Caco-2 (cell line): ENCODE measurements around the gene SEC31B. TPM values are rescaled to one million over a fixed set of nuclear protein-coding genes. Genes with fewer than 3 reads are reported as not detected.

ENCODE experiments used
- BruUV-seq: library from RNA; stranded (reverse); fragments of 400-500 nt; replicated peaks from 2 replicates; lab custom pipeline; 2021; lab: Mats Ljungman, UMichigan
- CTCF ChIA-PET: fragments of 300-600 bp; sonication (Branson Sonifier 250); formaldehyde crosslinking; loops from one replicate; lab custom pipeline; 2022; ENCODE audit warnings: antibody characterized with exemption; lab: Charles Lee
- POLR2A ChIA-PET: fragments of 300-600 bp; sonication (Branson Sonifier 250); formaldehyde crosslinking; loops from one replicate; lab custom pipeline; 2022; ENCODE audit warnings: antibody characterized with exemption; lab: Charles Lee
- DNase-seq, 2 experiments: peaks; one replicate each; pipeline versions ENCODE4 v3.0.0 to v3.0.0-alpha.2; 2020 to 2022
- H3K27me3 ChIP-seq: replicated peaks from 2 replicates; pipeline ENCODE4 v1.6.0; 2011; ENCODE audit warnings: low read length; ENCODE audit not compliant: control insufficient read depth, insufficient read depth
- H3K36me3 ChIP-seq: 2 replicates; pipeline ENCODE4 v1.5.1; 2011; ENCODE audit warnings: low read length; ENCODE audit not compliant: control insufficient read depth, insufficient read depth
- H3K4me1 ChIP-seq: fragments of 250-450 bp; sonication (Bioruptor Pico); 2 replicates; pipeline ENCODE4 v1.5.1; 2020; ENCODE audit warnings: mild to moderate bottlenecking
- H3K4me3 ChIP-seq: 2 replicates; pipeline ENCODE4 v1.5.1; 2011; ENCODE audit warnings: low read depth, mild to moderate bottlenecking, control low read depth, low read length
- H3K9me3 ChIP-seq: fragments of 250-450 bp; sonication (Bioruptor Pico); 2 replicates; pipeline ENCODE4 v1.5.1; 2020; ENCODE audit warnings: mild to moderate bottlenecking, moderate library complexity
- H3K27ac Mint-ChIP-seq: one replicate; pipeline ENCODE4 v1.8.0; 2022; ENCODE audit warnings: mixed read lengths; ENCODE audit not compliant: unreplicated experiment
- H3K27me3 Mint-ChIP-seq: one replicate; pipeline ENCODE4 v1.8.0; 2022; ENCODE audit warnings: mixed read lengths; ENCODE audit not compliant: insufficient read depth, unreplicated experiment
- H3K36me3 Mint-ChIP-seq: one replicate; pipeline ENCODE4 v1.8.0; 2022; ENCODE audit warnings: mild to moderate bottlenecking, mixed read lengths; ENCODE audit not compliant: insufficient read depth, unreplicated experiment
- H3K4me1 Mint-ChIP-seq: one replicate; pipeline ENCODE4 v1.8.0; 2022; ENCODE audit warnings: low read depth, mixed read lengths; ENCODE audit not compliant: unreplicated experiment
- H3K4me3 Mint-ChIP-seq: one replicate; pipeline ENCODE4 v1.8.0; 2022; ENCODE audit warnings: mild to moderate bottlenecking, moderate library complexity, mixed read lengths; ENCODE audit not compliant: unreplicated experiment
- H3K9me3 Mint-ChIP-seq: one replicate; pipeline ENCODE4 v1.8.0; 2022; ENCODE audit warnings: mixed read lengths; ENCODE audit not compliant: unreplicated experiment
- CTCF ChIP-seq, 2 experiments: fragments of 200-600 bp in 1 of 2; IDR thresholded peaks; 1 replicate in 1 of 2; 2 replicates in 1 of 2; pipeline versions ENCODE4 v1.5.1 to v1.8.0; 2011 to 2022; ENCODE audit warnings: antibody characterized with exemption in 1 of 2, control low read depth in 1 of 2, inconsistent platforms in 1 of 2, low read depth in 1 of 2, low read length in 1 of 2, mild to moderate bottlenecking in 1 of 2, moderate library complexity in 1 of 2; ENCODE audit not compliant: insufficient read depth in 1 of 2, severe bottlenecking in 1 of 2, unreplicated experiment in 1 of 2
- intact Hi-C: fragments of 100-400 bp; cut with micrococcal nuclease; formaldehyde crosslinking; loops from one replicate; pipeline ENCODE4 v1.10.0; 2022; ENCODE audit not compliant: unreplicated experiment
- total RNA-seq: library from RNA; stranded (reverse); gene quantifications from 2 replicates; pipeline ENCODE4 v1.2.3, GENCODE V29; 2022

SEC31B gene
- total RNA-seq, 1 experiment from 2014 or later: 5.1 TPM

- Mint-ChIP-seq H3K27ac (no peak overlapping the region), H3K27me3 (no peaks in the 10 kb centered on the region), H3K9me3 (no peaks in the 10 kb centered on the region), H3K36me3 (peaks cover 32% of the 10 kb centered on the region), H3K4me3 (no peak overlapping the region), H3K4me1 (peaks cover 18% of the 10 kb centered on the region)
- ChIA-PET CTCF (interaction anchor here (0.6 kb wide), 1 partner anchor 18 kb away, joined by 3 read pairs; no protein-coding TSS in a partner anchor), POLR2A (no interaction called here)
- Histone ChIP-seq H3K27me3 (no peaks in the 10 kb centered on the region), H3K36me3 (peaks cover 5% of the 10 kb centered on the region), H3K4me3 (no peak overlapping the region), H3K9me3 (no peaks in the 10 kb centered on the region), H3K4me1 (peaks cover 17% of the 10 kb centered on the region)
- BruUV-seq: no TSS peak
- intact Hi-C loops: no loop called here
- DNase-seq: no peak
- TF ChIP-seq CTCF (IDR thresholded peaks at IDR 0.05; ENCODE audit: insufficient read depth in 1 of 2, low read depth in 1 of 2, low read length in 1 of 2, severe bottlenecking in 1 of 2, unreplicated experiment in 1 of 2): no peak
Observed at GRCh38 chr10:100551738-100552137, 32.1 kb upstream of the SEC31B start.

DNA sequence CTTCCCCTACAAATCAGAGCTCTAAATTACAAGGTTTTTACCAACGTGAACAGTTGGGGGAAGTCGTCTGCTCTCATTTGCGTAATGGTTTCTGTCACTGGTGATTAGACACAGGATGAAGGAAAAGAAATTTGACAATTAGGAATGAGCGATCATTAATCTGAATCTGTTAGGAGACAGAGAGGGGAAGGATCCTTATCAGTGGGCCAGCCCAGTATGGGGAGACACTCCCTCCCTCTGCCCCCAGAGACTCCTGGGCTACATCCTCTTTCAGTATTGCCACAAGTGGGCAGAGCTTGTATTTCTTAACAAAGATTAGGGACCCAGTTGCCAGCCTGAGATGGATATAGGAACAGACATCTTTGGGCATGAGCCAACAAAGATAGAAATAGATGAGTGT lies 31.5 kb upstream of the SEC31B start:
- no peak overlapping the region for H3K27ac Mint-ChIP-seq
- Histone ChIP-seq H3K36me3 (peaks cover 5% of the 10 kb centered on the region), H3K4me3 (no peak overlapping the region), H3K4me1 (peaks cover 17% of the 10 kb centered on the region), H3K27me3 (no peaks in the 10 kb centered on the region), H3K9me3 (no peaks in the 10 kb centered on the region)
- no peak overlapping the region for H3K4me3 Mint-ChIP-seq
- ChIA-PET POLR2A (no interaction called here), CTCF (interaction anchor here (0.6 kb wide), 1 partner anchor 17 kb away, joined by 3 read pairs; no protein-coding TSS in a partner anchor)
- no peaks in the 10 kb centered on the region for H3K27me3 Mint-ChIP-seq
- no peak for TF ChIP-seq CTCF (IDR thresholded peaks at IDR 0.05; ENCODE audit: insufficient read depth in 1 of 2, low read depth in 1 of 2, low read length in 1 of 2, severe bottlenecking in 1 of 2, unreplicated experiment in 1 of 2)
- no peaks in the 10 kb centered on the region for H3K9me3 Mint-ChIP-seq
- peaks cover 37% of the 10 kb centered on the region for H3K36me3 Mint-ChIP-seq
- peaks cover 18% of the 10 kb centered on the region for H3K4me1 Mint-ChIP-seq
- DNase-seq: no peak
- no TSS peak for BruUV-seq
- intact Hi-C loops: no loop called here

DNA sequence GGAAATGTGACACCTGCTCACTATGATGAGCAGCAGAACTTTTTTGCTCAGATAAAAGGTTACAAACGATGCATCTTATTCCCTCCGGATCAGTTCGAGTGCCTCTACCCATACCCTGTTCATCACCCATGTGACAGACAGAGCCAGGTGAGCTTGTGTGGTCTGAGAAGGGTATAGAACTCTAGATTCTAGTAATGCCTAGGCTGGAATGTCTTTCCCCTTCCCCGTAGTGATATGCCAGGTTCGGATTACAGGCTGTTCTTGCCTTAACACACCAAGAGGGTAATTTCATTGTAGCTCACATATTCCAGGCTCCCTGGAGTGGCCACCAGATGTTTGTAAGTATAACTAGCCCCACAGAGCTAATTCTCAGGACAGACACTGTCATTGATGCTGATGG lies 25.3 kb upstream of the SEC31B start:
- Mint-ChIP-seq H3K4me1 (no peaks in the 10 kb centered on the region), H3K27ac (no peak overlapping the region), H3K9me3 (no peaks in the 10 kb centered on the region), H3K4me3 (no peak overlapping the region), H3K27me3 (no peaks in the 10 kb centered on the region), H3K36me3 (peaks cover 60% of the 10 kb centered on the region)
- no peak for DNase-seq
- BruUV-seq: no TSS peak
- H3K4me1 ChIP-seq: no peaks in the 10 kb centered on the region
- ChIA-PET POLR2A (interaction anchor here (1.1 kb wide), 1 partner anchor 9 kb away, joined by 5 read pairs; the partner anchor contains the start of gene HIF1AN), CTCF (interaction anchor here (1.6 kb wide), 1 partner anchor 9 kb away, joined by 14 read pairs; the partner anchor contains the start of gene HIF1AN)
- intact Hi-C loops: no loop called here
- H3K36me3 ChIP-seq: peaks cover 6% of the 10 kb centered on the region
- TF ChIP-seq CTCF (IDR thresholded peaks at IDR 0.05; ENCODE audit: insufficient read depth in 1 of 2, low read depth in 1 of 2, low read length in 1 of 2, severe bottlenecking in 1 of 2, unreplicated experiment in 1 of 2): no peak
- H3K4me3 ChIP-seq: no peak overlapping the region
- no peaks in the 10 kb centered on the region for H3K9me3 ChIP-seq
- no peaks in the 10 kb centered on the region for H3K27me3 ChIP-seq
